ENCODE measurements around the gene PRR15L.

Gene PRR15L

GRCh38 chr17:47931848-47932247, 25.8 kb downstream of the PRR15L start:
- H3K4me1 ChIP-seq (ENCODE audit: control insufficient read depth in 1 of 2, insufficient read depth in 2 of 2, low read length in 2 of 2) = no peaks in the 10 kb centered on the region
- no peak overlapping the region for H3K9ac ChIP-seq (ENCODE audit: low read length)
- no peak overlapping the region for H3K27ac ChIP-seq (ENCODE audit: low read depth, low read length)
- H3K4me3 ChIP-seq (ENCODE audit: low read depth, low read length) = no peak overlapping the region
- H3K4ac ChIP-seq (ENCODE audit: low read depth, low read length) = no peak overlapping the region
- DNase-seq = no peak
- peaks cover 2% of the 10 kb centered on the region for H3K9me3 ChIP-seq (ENCODE audit: insufficient read depth, low read depth, low read length)
- no peak overlapping the region for H3K18ac ChIP-seq (ENCODE audit: low read length)
- no peak overlapping the region for H3K23ac ChIP-seq (ENCODE audit: low read length)
- H4K12ac ChIP-seq (ENCODE audit: low read depth, low read length) = no peak overlapping the region
- no peaks in the 10 kb centered on the region for H3K79me2 ChIP-seq (ENCODE audit: control insufficient read depth, insufficient read depth, low read length, poor library complexity)
- no peaks in the 10 kb centered on the region for H3K79me1 ChIP-seq (ENCODE audit: low read length)
- H2BK120ac ChIP-seq (ENCODE audit: insufficient read depth, low read length, poor library complexity) = no peak overlapping the region
- no peak overlapping the region for H4K8ac ChIP-seq (ENCODE audit: low read depth, low read length)
- no peak overlapping the region for H2BK12ac ChIP-seq (ENCODE audit: low read length)
- no peaks in the 10 kb centered on the region for H3K27me3 ChIP-seq (ENCODE audit: insufficient read depth, low read length)
- H4K91ac ChIP-seq (ENCODE audit: low read depth, low read length) = no peak overlapping the region
- H2AK5ac ChIP-seq (ENCODE audit: low read length) = no peak overlapping the region
- no peak overlapping the region for H3K14ac ChIP-seq (ENCODE audit: low read length)
- H3K4me2 ChIP-seq (ENCODE audit: low read length) = no peak overlapping the region
- no peak overlapping the region for H2AFZ ChIP-seq (ENCODE audit: insufficient read depth, low read length, poor library complexity)
- no CpG with 5 or more reads among the region's 4 CpGs for WGBS (ENCODE audit: extremely low coverage, insufficient coverage, insufficient read length)
- H3K36me3 ChIP-seq (ENCODE audit: control insufficient read depth in 1 of 2, insufficient read depth in 2 of 2, low read length in 2 of 2) = peaks cover 9 to 11% of the 10 kb centered on the region in 2 experiments
- H2BK5ac ChIP-seq (ENCODE audit: low read depth, low read length, poor library complexity) = no peak overlapping the region

GRCh38 chr17:47929218-47930000, 28.3 kb downstream of the PRR15L start:
- H3K9me3 ChIP-seq (ENCODE audit: insufficient read depth, low read depth, low read length) = peaks cover 1% of the 10 kb centered on the region
- no peak overlapping the region for H4K91ac ChIP-seq (ENCODE audit: low read depth, low read length)
- no peak overlapping the region for H2BK5ac ChIP-seq (ENCODE audit: low read depth, low read length, poor library complexity)

GRCh38 chr17:47928415-47928814, 29.3 kb downstream of the PRR15L start:
- Histone ChIP-seq H3K27ac (ENCODE audit: low read depth, low read length) (no peak overlapping the region), H3K9ac (ENCODE audit: low read length) (no peak overlapping the region), H3K79me2 (ENCODE audit: control insufficient read depth, insufficient read depth, low read length, poor library complexity) (no peaks in the 10 kb centered on the region), H2BK12ac (ENCODE audit: low read length) (no peak overlapping the region), H4K91ac (ENCODE audit: low read depth, low read length) (no peak overlapping the region), H3K9me3 (ENCODE audit: insufficient read depth, low read depth, low read length) (peaks cover 1% of the 10 kb centered on the region), H2AK5ac (ENCODE audit: low read length) (no peak overlapping the region), H2AFZ (ENCODE audit: insufficient read depth, low read length, poor library complexity) (no peak overlapping the region), H4K12ac (ENCODE audit: low read depth, low read length) (no peak overlapping the region), H2BK5ac (ENCODE audit: low read depth, low read length, poor library complexity) (no peak overlapping the region), H3K79me1 (ENCODE audit: low read length) (no peaks in the 10 kb centered on the region), H3K27me3 (ENCODE audit: insufficient read depth, low read length) (no peaks in the 10 kb centered on the region), H3K36me3 (ENCODE audit: control insufficient read depth in 1 of 2, insufficient read depth in 2 of 2, low read length in 2 of 2) (peaks cover 21 to 26% of the 10 kb centered on the region in 2 experiments), H3K18ac (ENCODE audit: low read length) (no peak overlapping the region), H3K23ac (ENCODE audit: low read length) (no peak overlapping the region), H2BK120ac (ENCODE audit: insufficient read depth, low read length, poor library complexity) (no peak overlapping the region), H3K4me1 (ENCODE audit: control insufficient read depth in 1 of 2, insufficient read depth in 2 of 2, low read length in 2 of 2) (no peaks in the 10 kb centered on the region), H3K4ac (ENCODE audit: low read depth, low read length) (no peak overlapping the region), H3K4me3 (ENCODE audit: low read depth, low read length) (no peak overlapping the region), H3K4me2 (ENCODE audit: low read length) (no peak overlapping the region), H4K8ac (ENCODE audit: low read depth, low read length) (no peak overlapping the region), H3K14ac (ENCODE audit: low read length) (no peak overlapping the region)
- no peak for DNase-seq
- no CpG with 5 or more reads among the region's 2 CpGs for WGBS (ENCODE audit: extremely low coverage, insufficient coverage, insufficient read length)

More at GRCh38 chr17:47929218-47930000, 28.3 kb downstream of the PRR15L start:
- Histone ChIP-seq H3K27me3 (ENCODE audit: insufficient read depth, low read length) (no peaks in the 10 kb centered on the region), H3K4me1 (ENCODE audit: control insufficient read depth in 1 of 2, insufficient read depth in 2 of 2, low read length in 2 of 2) (no peaks in the 10 kb centered on the region), H4K8ac (ENCODE audit: low read depth, low read length) (no peak overlapping the region), H2BK12ac (ENCODE audit: low read length) (no peak overlapping the region), H3K14ac (ENCODE audit: low read length) (no peak overlapping the region), H4K12ac (ENCODE audit: low read depth, low read length) (no peak overlapping the region), H3K4ac (ENCODE audit: low read depth, low read length) (no peak overlapping the region), H2AFZ (ENCODE audit: insufficient read depth, low read length, poor library complexity) (no peak overlapping the region), H3K23ac (ENCODE audit: low read length) (no peak overlapping the region), H2AK5ac (ENCODE audit: low read length) (no peak overlapping the region), H3K18ac (ENCODE audit: low read length) (no peak overlapping the region), H3K27ac (ENCODE audit: low read depth, low read length) (no peak overlapping the region), H3K9ac (ENCODE audit: low read length) (no peak overlapping the region), H3K79me1 (ENCODE audit: low read length) (no peaks in the 10 kb centered on the region), H3K4me2 (ENCODE audit: low read length) (no peak overlapping the region), H3K36me3 (ENCODE audit: control insufficient read depth in 1 of 2, insufficient read depth in 2 of 2, low read length in 2 of 2) (peaks cover 21 to 23% of the 10 kb centered on the region in 2 experiments), H3K79me2 (ENCODE audit: control insufficient read depth, insufficient read depth, low read length, poor library complexity) (no peaks in the 10 kb centered on the region), H3K4me3 (ENCODE audit: low read depth, low read length) (no peak overlapping the region), H2BK120ac (ENCODE audit: insufficient read depth, low read length, poor library complexity) (no peak overlapping the region)
- DNase-seq = no peak
- WGBS (ENCODE audit: extremely low coverage, insufficient coverage, insufficient read length) = no CpG with 5 or more reads among the region's 10 CpGs

GRCh38 chr17:47927821-47928400, 29.8 kb downstream of the PRR15L start:
- Histone ChIP-seq H3K18ac (ENCODE audit: low read length) (no peak overlapping the region), H3K4me3 (ENCODE audit: low read depth, low read length) (no peak overlapping the region), H3K27ac (ENCODE audit: low read depth, low read length) (no peak overlapping the region), H3K9me3 (ENCODE audit: insufficient read depth, low read depth, low read length) (peaks cover 1% of the 10 kb centered on the region), H3K4me1 (ENCODE audit: control insufficient read depth in 1 of 2, insufficient read depth in 2 of 2, low read length in 2 of 2) (no peaks in the 10 kb centered on the region), H3K27me3 (ENCODE audit: insufficient read depth, low read length) (no peaks in the 10 kb centered on the region), H3K36me3 (ENCODE audit: control insufficient read depth in 1 of 2, insufficient read depth in 2 of 2, low read length in 2 of 2) (peaks cover 26 to 29% of the 10 kb centered on the region in 2 experiments), H3K4ac (ENCODE audit: low read depth, low read length) (no peak overlapping the region), H4K8ac (ENCODE audit: low read depth, low read length) (no peak overlapping the region), H3K23ac (ENCODE audit: low read length) (no peak overlapping the region), H3K4me2 (ENCODE audit: low read length) (no peak overlapping the region), H2BK5ac (ENCODE audit: low read depth, low read length, poor library complexity) (no peak overlapping the region), H3K14ac (ENCODE audit: low read length) (no peak overlapping the region), H3K79me2 (ENCODE audit: control insufficient read depth, insufficient read depth, low read length, poor library complexity) (no peaks in the 10 kb centered on the region), H2AK5ac (ENCODE audit: low read length) (no peak overlapping the region), H2AFZ (ENCODE audit: insufficient read depth, low read length, poor library complexity) (no peak overlapping the region), H2BK12ac (ENCODE audit: low read length) (no peak overlapping the region), H4K91ac (ENCODE audit: low read depth, low read length) (no peak overlapping the region), H3K9ac (ENCODE audit: low read length) (no peak overlapping the region), H4K12ac (ENCODE audit: low read depth, low read length) (no peak overlapping the region), H3K79me1 (ENCODE audit: low read length) (no peaks in the 10 kb centered on the region), H2BK120ac (ENCODE audit: insufficient read depth, low read length, poor library complexity) (no peak overlapping the region)
- WGBS (ENCODE audit: extremely low coverage, insufficient coverage, insufficient read length) = no CpG with 5 or more reads among the region's 20 CpGs
- no peak for DNase-seq

All from trophoblast cell (in vitro differentiated cells and primary cell).